WI38 (cell line): ENCODE results near the gene MACROD2.

ENCODE experiments used
- H3K4me3 ChIP-seq: 2 replicates; pipeline ENCODE4 v1.5.1; 2011; ENCODE audit warnings: low read depth, mild to moderate bottlenecking, control low read depth, low read length
- TF ChIP-seq, protein P1 (sequence below): IDR thresholded peaks from 2 replicates; pipeline ENCODE4 v1.5.1; 2012; ENCODE audit warnings: low read depth, mild to moderate bottlenecking, control low read depth, low read length

Gene MACROD2

DNA sequence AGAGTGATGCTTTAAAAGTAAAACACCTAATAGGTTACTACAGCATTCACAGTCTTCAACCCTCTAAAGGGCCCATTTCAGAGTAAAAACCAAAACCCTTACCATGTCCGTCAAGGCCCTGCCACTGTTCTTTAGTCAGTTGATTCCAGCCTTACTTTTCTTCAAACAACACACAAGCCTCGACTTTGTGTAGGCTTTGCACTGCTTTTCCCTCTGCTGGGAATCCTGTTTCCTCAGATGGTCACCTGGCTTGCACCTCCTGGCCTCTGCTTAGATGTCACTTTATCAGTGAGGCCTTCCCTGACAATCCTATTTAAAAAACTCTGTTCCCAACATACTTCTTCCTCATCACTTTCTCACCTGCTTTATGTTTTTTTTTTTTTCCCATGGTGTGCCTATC lies 419.2 kb downstream of the MACROD2 start:
- H3K4me3 ChIP-seq: no peak overlapping the region
- TF ChIP-seq, protein P1, sequence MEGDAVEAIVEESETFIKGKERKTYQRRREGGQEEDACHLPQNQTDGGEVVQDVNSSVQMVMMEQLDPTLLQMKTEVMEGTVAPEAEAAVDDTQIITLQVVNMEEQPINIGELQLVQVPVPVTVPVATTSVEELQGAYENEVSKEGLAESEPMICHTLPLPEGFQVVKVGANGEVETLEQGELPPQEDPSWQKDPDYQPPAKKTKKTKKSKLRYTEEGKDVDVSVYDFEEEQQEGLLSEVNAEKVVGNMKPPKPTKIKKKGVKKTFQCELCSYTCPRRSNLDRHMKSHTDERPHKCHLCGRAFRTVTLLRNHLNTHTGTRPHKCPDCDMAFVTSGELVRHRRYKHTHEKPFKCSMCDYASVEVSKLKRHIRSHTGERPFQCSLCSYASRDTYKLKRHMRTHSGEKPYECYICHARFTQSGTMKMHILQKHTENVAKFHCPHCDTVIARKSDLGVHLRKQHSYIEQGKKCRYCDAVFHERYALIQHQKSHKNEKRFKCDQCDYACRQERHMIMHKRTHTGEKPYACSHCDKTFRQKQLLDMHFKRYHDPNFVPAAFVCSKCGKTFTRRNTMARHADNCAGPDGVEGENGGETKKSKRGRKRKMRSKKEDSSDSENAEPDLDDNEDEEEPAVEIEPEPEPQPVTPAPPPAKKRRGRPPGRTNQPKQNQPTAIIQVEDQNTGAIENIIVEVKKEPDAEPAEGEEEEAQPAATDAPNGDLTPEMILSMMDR: no peak

DNA sequence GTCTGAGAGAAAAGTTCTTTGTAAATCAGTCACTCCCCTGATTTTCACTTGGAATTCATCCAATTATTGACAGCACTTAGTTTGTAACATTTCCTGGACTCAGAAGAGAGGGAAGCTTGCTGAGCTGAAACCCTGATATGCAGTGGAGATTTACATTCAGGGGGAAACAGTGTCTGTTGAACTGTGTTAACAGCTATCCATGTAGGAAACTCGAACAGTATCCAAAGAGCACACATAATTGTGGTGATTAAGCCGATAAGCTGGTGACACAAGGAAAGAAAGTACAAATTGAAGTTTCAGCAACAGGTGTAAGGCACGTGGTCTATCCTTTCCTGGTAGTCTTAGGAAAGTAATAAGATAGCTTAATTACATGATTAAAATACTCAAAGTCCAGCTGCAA lies 420.2 kb downstream of the MACROD2 start:
- H3K4me3 ChIP-seq: no peak overlapping the region
- TF ChIP-seq, protein P1: no peak

DNA sequence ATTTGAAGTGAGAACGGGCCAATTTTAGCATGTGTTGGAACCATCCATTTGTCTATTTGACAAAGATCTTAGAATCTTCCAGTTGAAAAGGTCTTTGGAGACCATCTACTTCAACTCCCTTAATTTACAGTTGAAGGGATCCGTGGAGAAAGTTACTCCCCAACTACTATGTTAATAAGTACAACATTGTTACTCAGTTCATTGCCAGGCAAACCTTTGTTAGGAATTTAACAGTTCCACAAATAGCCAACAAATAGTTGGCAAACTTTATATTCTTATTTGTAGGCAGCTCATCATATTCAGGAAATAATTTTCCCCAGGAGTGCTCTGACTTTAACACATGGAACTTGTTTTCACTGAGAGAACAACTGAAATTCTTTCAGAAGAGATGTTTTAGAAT lies 423.1 kb downstream of the MACROD2 start:
- no peak overlapping the region for H3K4me3 ChIP-seq
- TF ChIP-seq, protein P1: no peak

DNA sequence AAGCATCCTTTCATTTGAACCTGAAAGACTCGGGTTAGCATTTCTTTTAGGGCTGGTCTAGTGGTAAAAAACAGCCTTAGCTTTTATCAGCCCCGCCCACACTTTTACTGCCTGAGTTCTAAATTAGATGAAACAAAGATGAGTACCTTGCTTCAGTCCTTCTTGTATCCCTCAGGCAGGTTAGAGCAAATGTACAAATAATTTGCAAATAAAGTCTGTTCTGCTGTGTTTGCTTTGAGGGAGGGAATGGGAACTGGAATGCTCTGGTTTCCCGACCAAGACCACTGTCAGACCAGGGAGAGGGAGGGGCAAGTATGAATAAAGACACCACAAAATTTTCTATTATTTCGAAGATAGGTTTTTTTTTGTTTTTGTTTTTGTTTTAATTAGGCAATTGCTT lies 427.6 kb downstream of the MACROD2 start:
- H3K4me3 ChIP-seq: no peak overlapping the region

DNA sequence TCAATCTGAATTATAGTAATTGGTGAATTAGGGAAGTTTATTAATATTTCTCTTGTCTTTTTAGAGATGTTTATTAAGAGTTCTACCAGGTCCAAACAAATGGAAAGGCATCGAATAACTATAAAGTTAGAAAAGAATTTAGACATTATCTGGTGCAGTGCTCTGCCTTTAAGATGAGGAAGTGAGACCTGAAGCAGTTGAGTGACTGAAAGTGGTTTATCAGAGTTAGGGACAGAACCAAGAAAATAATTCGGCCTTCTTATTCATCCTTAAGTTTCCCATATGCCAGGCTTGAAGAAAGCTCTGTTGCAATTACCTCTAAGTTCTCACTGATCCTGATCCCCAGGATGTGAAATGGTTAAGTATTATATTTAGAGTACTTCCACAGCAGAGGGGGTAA lies 436.3 kb downstream of the MACROD2 start:
- TF ChIP-seq, protein P1: no peak
- H3K4me3 ChIP-seq: no peak overlapping the region

More for the DNA sequence above, 427.6 kb downstream of the MACROD2 start:
- TF ChIP-seq, protein P1: no peak

DNA sequence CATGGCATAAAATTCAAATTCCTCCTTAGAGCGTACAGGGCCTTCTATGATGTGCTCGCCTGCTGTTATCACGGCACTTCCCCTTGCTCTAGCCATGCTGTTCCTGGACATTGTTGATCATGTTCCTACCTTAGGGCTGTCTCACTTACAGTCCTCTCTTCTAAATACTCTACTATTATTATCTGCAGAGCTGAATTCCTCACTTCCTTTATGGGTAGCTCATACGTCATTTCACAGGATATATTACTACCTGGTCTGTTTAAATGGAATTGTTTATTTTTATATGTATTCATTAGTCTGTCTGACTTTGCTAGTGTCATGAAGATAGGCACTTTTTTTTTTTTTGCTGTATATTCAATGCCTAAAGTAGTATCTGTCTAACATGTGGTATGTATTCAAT lies 436.8 kb downstream of the MACROD2 start:
- TF ChIP-seq, protein P1: no peak
- no peak overlapping the region for H3K4me3 ChIP-seq

DNA sequence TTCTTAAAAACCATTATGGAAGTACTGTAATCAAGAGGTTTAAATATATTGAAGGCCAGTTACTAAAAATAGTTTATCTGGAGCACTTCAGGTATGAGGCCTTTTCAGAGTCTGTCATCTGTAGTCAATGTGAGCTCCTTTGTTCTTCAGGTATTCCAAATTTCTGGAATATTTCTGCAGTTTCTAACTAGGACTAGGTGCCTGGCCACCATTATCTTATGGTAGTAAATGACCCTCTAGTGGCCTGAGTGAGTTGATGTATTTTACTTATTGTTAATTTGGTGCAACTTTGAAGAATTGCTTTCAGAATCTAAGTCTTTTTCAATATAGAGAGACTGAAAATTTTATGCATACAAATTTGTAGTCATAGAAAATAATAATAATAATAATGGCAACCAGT lies 437.3 kb downstream of the MACROD2 start:
- no peak overlapping the region for H3K4me3 ChIP-seq
- TF ChIP-seq, protein P1: no peak
